B cell (primary cell): ENCODE data around the gene TMEM9.

Source experiments
- EZH2 ChIP-seq: IDR thresholded peaks from 2 replicates; pipeline ENCODE4 v1.6.1; 2012; ENCODE audit warnings: borderline replicate concordance, low read depth, mild to moderate bottlenecking, moderate library complexity, low read length; ENCODE audit not compliant: insufficient read depth, poor library complexity, severe bottlenecking
- TF ChIP-seq, protein P1 (sequence below): fragments of 200-600 bp; IDR thresholded peaks from one replicate; pipeline ENCODE4 v1.8.0; 2022; ENCODE audit warnings: antibody characterized with exemption, mild to moderate bottlenecking

DNA sequence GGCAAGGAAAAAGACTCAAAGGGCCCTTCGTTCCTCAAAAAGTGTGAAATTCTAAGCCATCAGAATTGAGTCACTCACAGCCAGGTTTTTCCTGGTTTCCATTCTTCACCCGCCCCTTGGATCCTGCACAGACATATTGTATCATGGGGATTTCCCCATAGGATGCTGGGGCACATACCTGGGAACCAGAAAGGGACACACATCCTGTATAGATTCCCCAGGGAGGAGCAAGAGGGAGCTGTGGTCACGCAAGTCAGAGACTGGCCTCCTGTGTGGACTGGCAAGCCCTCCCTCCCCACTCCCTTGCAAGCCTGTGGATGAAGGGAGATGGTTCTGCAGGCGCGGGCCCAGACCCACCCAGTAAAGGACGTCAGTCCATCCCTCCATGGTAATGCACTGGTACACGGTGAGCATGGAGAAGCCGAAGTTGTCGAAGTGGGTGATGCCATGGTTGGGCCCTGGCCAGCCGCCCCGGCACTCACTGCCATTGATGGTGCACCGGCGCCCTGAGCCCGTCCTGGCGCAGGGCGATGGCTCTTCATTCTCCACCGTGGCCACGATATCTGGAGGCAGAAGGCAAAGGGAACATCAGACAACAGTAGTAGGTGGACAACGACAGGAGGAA, 65.3 kb downstream of the TMEM9 start:
- TF ChIP-seq, protein P1, sequence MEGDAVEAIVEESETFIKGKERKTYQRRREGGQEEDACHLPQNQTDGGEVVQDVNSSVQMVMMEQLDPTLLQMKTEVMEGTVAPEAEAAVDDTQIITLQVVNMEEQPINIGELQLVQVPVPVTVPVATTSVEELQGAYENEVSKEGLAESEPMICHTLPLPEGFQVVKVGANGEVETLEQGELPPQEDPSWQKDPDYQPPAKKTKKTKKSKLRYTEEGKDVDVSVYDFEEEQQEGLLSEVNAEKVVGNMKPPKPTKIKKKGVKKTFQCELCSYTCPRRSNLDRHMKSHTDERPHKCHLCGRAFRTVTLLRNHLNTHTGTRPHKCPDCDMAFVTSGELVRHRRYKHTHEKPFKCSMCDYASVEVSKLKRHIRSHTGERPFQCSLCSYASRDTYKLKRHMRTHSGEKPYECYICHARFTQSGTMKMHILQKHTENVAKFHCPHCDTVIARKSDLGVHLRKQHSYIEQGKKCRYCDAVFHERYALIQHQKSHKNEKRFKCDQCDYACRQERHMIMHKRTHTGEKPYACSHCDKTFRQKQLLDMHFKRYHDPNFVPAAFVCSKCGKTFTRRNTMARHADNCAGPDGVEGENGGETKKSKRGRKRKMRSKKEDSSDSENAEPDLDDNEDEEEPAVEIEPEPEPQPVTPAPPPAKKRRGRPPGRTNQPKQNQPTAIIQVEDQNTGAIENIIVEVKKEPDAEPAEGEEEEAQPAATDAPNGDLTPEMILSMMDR = no peak
- TF ChIP-seq EZH2 = no peak
